ENCODE results near the gene SREBF2. TPM values are rescaled to one million over a fixed set of nuclear protein-coding genes. Genes with fewer than 3 reads are reported as not detected.
A peak's percentile ranks its signal among the peaks of the same experiment; 100 is the strongest.

The SREBF2 gene
- total and polyA plus RNA-seq, 2 donors (not counting 1 experiment from before 2014, with no cell fraction given), result 116 to 287 TPM

GRCh38 chr22:41943661-41944209 is 110.8 kb downstream of the SREBF2 start:
- CTCF ChIA-PET, result interaction anchor here (0.5 to 5.5 kb wide), 15 partner anchors 9 to 277 kb away, joined by 3 to 52 read pairs (median 4); partner anchors contain the start of genes MEI1, SMIM45 and TNFRSF13C
- no peak overlapping the region for H3K9ac ChIP-seq (ENCODE audit: low read length)
- H3K4me1 ChIP-seq (ENCODE audit: control insufficient read depth in 2 of 2, insufficient read depth in 2 of 2, low read length in 2 of 2), result peaks cover 31 to 48% of the 10 kb centered on the region in 2 donors
- Mint-ChIP-seq H3K4me3 (peak overlapping the region; percentile 17), H3K27ac (no peak overlapping the region), H3K4me1 (peaks cover 39% of the 10 kb centered on the region), H3K9me3 (ENCODE audit: insufficient read depth) (no peaks in the 10 kb centered on the region), H3K27me3 (no peaks in the 10 kb centered on the region)
- no peak overlapping the region for H3K27ac ChIP-seq (ENCODE audit: low read length in 2 of 2)
- H3K9me3 ChIP-seq (ENCODE audit: control extremely low read depth in 1 of 3, control insufficient read depth in 2 of 3, insufficient read depth in 1 of 3, low read length in 2 of 3), result no peaks in the 10 kb centered on the region
- H2AFZ ChIP-seq (ENCODE audit: insufficient read depth, low read depth, low read length, poor library complexity, severe bottlenecking), result no peak overlapping the region
- intact Hi-C loops (cut with micrococcal nuclease), result loop anchor here (5.0 kb wide), 1 partner anchor 36 kb away; no protein-coding TSS in a partner anchor
- H3K79me2 ChIP-seq (ENCODE audit: control insufficient read depth, insufficient read depth, low read length), result peaks cover 17% of the 10 kb centered on the region
- no peak overlapping the region for H3K4me3 ChIP-seq (ENCODE audit: control extremely low read depth in 1 of 5, extremely low read depth in 1 of 5, insufficient read depth in 1 of 5, low read depth in 2 of 5, low read length in 4 of 5)
- 100% methylated on average over 4 of the region's 9 CpGs for WGBS (ENCODE audit: insufficient coverage)
- TF ChIP-seq CTCF (IDR thresholded peaks at IDR 0.05) (no peak), EZH2 (IDR thresholded peaks at IDR 0.05; ENCODE audit: borderline replicate concordance, insufficient read depth, low read depth, low read length, poor library complexity, severe bottlenecking) (no peak)
- peaks cover 0 to 10% (median 0%) of the 10 kb centered on the region in 4 experiments for H3K27me3 ChIP-seq (replicated peaks in 1 of 4; ENCODE audit: control extremely low read depth in 1 of 4, control insufficient read depth in 3 of 4, insufficient read depth in 4 of 4, low read length in 3 of 4)
- DNase-seq, result peak; percentile 18
- no peak for ATAC-seq (ENCODE audit: low read depth)
- H3K36me3 ChIP-seq (replicated peaks in 1 of 2; ENCODE audit: control extremely low read depth in 1 of 2, control insufficient read depth in 1 of 2, extremely low read depth in 1 of 2, insufficient read depth in 2 of 2, low read length in 1 of 2), result peaks cover 0 to 5% of the 10 kb centered on the region in 2 experiments
- POLR2A ChIA-PET, result interaction anchor here (0.6 to 1.1 kb wide), 4 partner anchors 17 to 275 kb away, joined by 3 to 8 read pairs (median 4); partner anchors contain the start of gene TNFRSF13C
- no peak overlapping the region for H3K4me2 ChIP-seq (replicated peaks; ENCODE audit: low read depth, low read length, poor library complexity, severe bottlenecking)
- peaks cover 5% of the 10 kb centered on the region for H4K20me1 ChIP-seq (ENCODE audit: control insufficient read depth, insufficient read depth, low read length, poor library complexity, severe bottlenecking)
